ENCODE data around the gene PIK3IP1.

The PIK3IP1 gene

GRCh38 chr22:31305194-31305593, 12.9 kb upstream of the PIK3IP1 start:
- no peak for DNase-seq

- DNase-seq: no peak
These were observed 10.2 kb upstream of the PIK3IP1 start for GRCh38 chr22:31302537-31302936.

- peak in 1 of 3 experiments; percentile 18 for DNase-seq
These were observed 9.7 kb upstream of the PIK3IP1 start for GRCh38 chr22:31302006-31302405.

- DNase-seq: no peak
These were observed 8.6 kb upstream of the PIK3IP1 start for GRCh38 chr22:31300896-31301295.

- no peak for DNase-seq
These were observed 3.8 kb upstream of the PIK3IP1 start for GRCh38 chr22:31295831-31296657.

- DNase-seq: no peak
These were observed 3.1 kb upstream of the PIK3IP1 start for GRCh38 chr22:31295360-31295759.

GRCh38 chr22:31291481-31292235, 630 bp downstream of the PIK3IP1 start:
- peak in 2 of 3 experiments; percentile 36 to 53 for DNase-seq

- peak; percentile 84 to 91 (median 88) for DNase-seq
These were observed 1.5 kb downstream of the PIK3IP1 start for GRCh38 chr22:31290494-31291471.

- DNase-seq: peak; percentile 40 to 76 (median 48)
These were observed 2.9 kb downstream of the PIK3IP1 start for GRCh38 chr22:31289344-31289743.

GRCh38 chr22:31288496-31289240, 3.6 kb downstream of the PIK3IP1 start:
- DNase-seq: no peak

- DNase-seq: no peak
These were observed 4.3 kb downstream of the PIK3IP1 start for GRCh38 chr22:31287818-31288495.

- no peak for DNase-seq
These were observed 5.7 kb downstream of the PIK3IP1 start for GRCh38 chr22:31286360-31287255.

GRCh38 chr22:31284281-31285155, 7.8 kb downstream of the PIK3IP1 start:
- no peak for DNase-seq

- DNase-seq: no peak
These were observed 9.4 kb downstream of the PIK3IP1 start for GRCh38 chr22:31282748-31283468.

- DNase-seq: no peak
These were observed 10.6 kb downstream of the PIK3IP1 start for GRCh38 chr22:31281733-31282132.

GRCh38 chr22:31279821-31280505, 12.3 kb downstream of the PIK3IP1 start:
- DNase-seq: no peak

- DNase-seq: no peak
These were observed 13.0 kb downstream of the PIK3IP1 start for GRCh38 chr22:31279327-31279669.
